H9 (cell line): Measurements from ENCODE around the gene UNC13C. TPM values are rescaled to one million over a fixed set of nuclear protein-coding genes. Genes with fewer than 3 reads are reported as not detected.

Experiments used
- DNase-seq: peaks from one replicate; pipeline ENCODE4 v3.0.0-alpha.2; 2017
- H2AFZ ChIP-seq: one replicate; pipeline ENCODE4 v1.6.1; 2013; ENCODE audit warnings: mild to moderate bottlenecking, low read length, control low read depth, moderate library complexity
- H2AK5ac ChIP-seq: 2 replicates; pipeline ENCODE4 v1.6.1; 2013; ENCODE audit warnings: low read length, control low read depth, mixed read lengths; ENCODE audit not compliant: insufficient read length
- H2BK120ac ChIP-seq: one replicate; pipeline ENCODE4 v1.6.1; 2013; ENCODE audit warnings: low read depth, mild to moderate bottlenecking, low read length, control low read depth, inconsistent platforms; ENCODE audit not compliant: poor library complexity, severe bottlenecking
- H2BK12ac ChIP-seq: 2 replicates; pipeline ENCODE4 v1.6.1; 2013; ENCODE audit warnings: low read length, control low read depth, mixed read lengths, low read depth; ENCODE audit not compliant: insufficient read length
- H2BK15ac ChIP-seq: 2 replicates; pipeline ENCODE4 v1.6.1; 2013; ENCODE audit warnings: low read depth, low read length, control low read depth
- H2BK20ac ChIP-seq: one replicate; pipeline ENCODE4 v1.6.1; 2013; ENCODE audit warnings: low read depth, mild to moderate bottlenecking, low read length, control low read depth, inconsistent platforms; ENCODE audit not compliant: poor library complexity, severe bottlenecking
- H2BK5ac ChIP-seq: 2 replicates; pipeline ENCODE4 v1.6.1; 2013; ENCODE audit warnings: low read length, control low read depth, mixed read lengths; ENCODE audit not compliant: insufficient read length
- H3K14ac ChIP-seq: 2 replicates; pipeline ENCODE4 v1.6.1; 2013; ENCODE audit warnings: low read length, control low read depth; ENCODE audit not compliant: insufficient read depth
- H3K18ac ChIP-seq: 2 replicates; pipeline ENCODE4 v1.6.1; 2013; ENCODE audit warnings: low read depth, mild to moderate bottlenecking, mixed read lengths, low read length, control low read depth; ENCODE audit not compliant: insufficient read length
- H3K23ac ChIP-seq: 2 replicates; pipeline ENCODE4 v1.6.1; 2013; ENCODE audit warnings: low read length, control low read depth, mixed read lengths, low read depth; ENCODE audit not compliant: insufficient read length
- H3K23me2 ChIP-seq: 2 replicates; pipeline ENCODE4 v1.6.1; 2013; ENCODE audit warnings: low read depth, mild to moderate bottlenecking, mixed read lengths, low read length, control low read depth; ENCODE audit not compliant: insufficient read length, poor library complexity, severe bottlenecking
- H3K27ac ChIP-seq: 2 replicates; pipeline ENCODE4 v1.5.1; 2013; ENCODE audit warnings: low read length, control low read depth, mixed read lengths, low read depth; ENCODE audit not compliant: insufficient read length
- H3K27me3 ChIP-seq: 2 replicates; pipeline ENCODE4 v1.6.1; 2013; ENCODE audit warnings: low read length, control low read depth, inconsistent platforms; ENCODE audit not compliant: insufficient read depth
- H3K4ac ChIP-seq: 2 replicates; pipeline ENCODE4 v1.6.1; 2013; ENCODE audit warnings: low read depth, mild to moderate bottlenecking, control low read depth, inconsistent platforms, low read length, moderate library complexity
- H3K4me1 ChIP-seq: 2 replicates; pipeline ENCODE4 v1.6.1; 2013; ENCODE audit warnings: low read length, control low read depth, inconsistent platforms; ENCODE audit not compliant: insufficient read depth
- H3K4me2 ChIP-seq: 2 replicates; pipeline ENCODE4 v1.6.1; 2013; ENCODE audit warnings: low read length, control low read depth, mixed read lengths; ENCODE audit not compliant: insufficient read length, insufficient read depth
- H3K56ac ChIP-seq: 2 replicates; pipeline ENCODE4 v1.6.1; 2013; ENCODE audit warnings: low read depth, mild to moderate bottlenecking, mixed read lengths, low read length, control low read depth; ENCODE audit not compliant: insufficient read length
- H3K79me1 ChIP-seq: 2 replicates; pipeline ENCODE4 v1.6.1; 2013; ENCODE audit warnings: low read depth, mild to moderate bottlenecking, moderate library complexity, low read length, control low read depth, inconsistent platforms; ENCODE audit not compliant: insufficient read depth, poor library complexity, severe bottlenecking
- H3K79me2 ChIP-seq: 2 replicates; pipeline ENCODE4 v1.6.1; 2013; ENCODE audit warnings: low read length, control low read depth, inconsistent platforms; ENCODE audit not compliant: insufficient read depth
- H3K9ac ChIP-seq: 2 replicates; pipeline ENCODE4 v1.6.1; 2013; ENCODE audit warnings: low read length, control low read depth, mixed read lengths; ENCODE audit not compliant: insufficient read length; ENCODE audit errors: extremely low read depth
- H3K9me3 ChIP-seq: one replicate; pipeline ENCODE4 v1.6.1; 2013; ENCODE audit warnings: low read depth, low read length, inconsistent platforms; ENCODE audit not compliant: control insufficient read depth
- H3T11ph ChIP-seq: one replicate; pipeline ENCODE4 v1.6.1; 2013; ENCODE audit warnings: mild to moderate bottlenecking, low read length, control low read depth, inconsistent platforms
- H4K20me1 ChIP-seq: one replicate; pipeline ENCODE4 v1.6.1; 2013; ENCODE audit not compliant: control insufficient read depth, insufficient read length, insufficient read depth
- H4K5ac ChIP-seq: 2 replicates; pipeline ENCODE4 v1.6.1; 2013; ENCODE audit warnings: low read depth, mild to moderate bottlenecking, mixed read lengths, low read length, control low read depth; ENCODE audit not compliant: insufficient read length
- H4K8ac ChIP-seq: replicated peaks from 2 replicates; pipeline ENCODE4 v1.6.1; 2013; ENCODE audit warnings: low read length, control low read depth, mixed read lengths, low read depth; ENCODE audit not compliant: insufficient read length
- H4K91ac ChIP-seq: 2 replicates; pipeline ENCODE4 v1.6.1; 2013; ENCODE audit warnings: low read depth, mild to moderate bottlenecking, moderate library complexity, mixed read lengths, low read length, control low read depth; ENCODE audit not compliant: insufficient read length
- H3K27ac Mint-ChIP-seq, 3 experiments: 2 replicates in 2 of 3; 3 replicates in 1 of 3; pipeline ENCODE4 v1.8.0; 2020 to 2021; ENCODE audit warnings: mixed read lengths in 3 of 3, mild to moderate bottlenecking in 1 of 3, moderate library complexity in 1 of 3
- H3K27me3 Mint-ChIP-seq: 2 replicates; pipeline ENCODE4 v1.8.0; 2021; ENCODE audit warnings: low read depth, mild to moderate bottlenecking, moderate library complexity, mixed read lengths
- H3K36me3 Mint-ChIP-seq, 3 experiments: 2 replicates in 2 of 3; 3 replicates in 1 of 3; pipeline ENCODE4 v1.8.0; 2020 to 2021; ENCODE audit warnings: low read depth in 3 of 3, mixed read lengths in 3 of 3; ENCODE audit not compliant: insufficient read depth in 1 of 3
- H3K4me1 Mint-ChIP-seq, 2 experiments: 2 replicates each; pipeline ENCODE4 v1.8.0; 2020; ENCODE audit warnings: mixed read lengths in 2 of 2
- H3K4me3 Mint-ChIP-seq, 2 experiments: 2 replicates in 1 of 2; 3 replicates in 1 of 2; pipeline ENCODE4 v1.8.0; 2020 to 2021; ENCODE audit warnings: mild to moderate bottlenecking in 2 of 2, mixed read lengths in 2 of 2, moderate library complexity in 1 of 2
- H3K9me3 Mint-ChIP-seq, 2 experiments: 2 replicates in 1 of 2; 3 replicates in 1 of 2; pipeline ENCODE4 v1.8.0; 2020; ENCODE audit warnings: mild to moderate bottlenecking in 2 of 2, mixed read lengths in 2 of 2, moderate library complexity in 1 of 2
- CTCF ChIP-seq: fragments of 200-600 bp; sonication (generic); conservative IDR thresholded peaks from 3 replicates; pipeline ENCODE4 v1.8.0; 2021; ENCODE audit warnings: antibody characterized with exemption, mild to moderate bottlenecking
- total RNA-seq: library from RNA; stranded (reverse); gene quantifications from 2 replicates; pipeline ENCODE4 v1.2.1, GENCODE V29; 2021

UNC13C gene
- total RNA-seq, 1 experiment from 2014 or later, result 0.02 TPM

GRCh38 chr15:54638666-54639065 is 660.4 kb downstream of the UNC13C start:
- H2BK120ac ChIP-seq, result no peak overlapping the region
- H3K4me3 Mint-ChIP-seq, result no peak overlapping the region
- no peak overlapping the region for H3K4ac ChIP-seq
- H3K79me1 ChIP-seq, result no peaks in the 10 kb centered on the region
- no peak overlapping the region for H2BK5ac ChIP-seq
- no peak overlapping the region for H2BK20ac ChIP-seq
- H3K9ac ChIP-seq, result no peak overlapping the region
- H3K4me1 Mint-ChIP-seq, result peaks cover 0 to 7% of the 10 kb centered on the region in 2 experiments; a peak in 1 of 4 replicates
- H4K20me1 ChIP-seq, result no peaks in the 10 kb centered on the region
- no peaks in the 10 kb centered on the region for H3K79me2 ChIP-seq
- H2BK12ac ChIP-seq, result no peak overlapping the region
- DNase-seq, result no peak
- peaks cover 4 to 5% of the 10 kb centered on the region in 2 experiments; a peak in 2 of 5 replicates for H3K9me3 Mint-ChIP-seq
- no peaks in the 10 kb centered on the region; the same call in 1 of the 2 replicates for H3K27me3 Mint-ChIP-seq
- no peak overlapping the region for H3K56ac ChIP-seq
- H3K27ac ChIP-seq, result no peak overlapping the region
- no peak overlapping the region for H3K14ac ChIP-seq
- H3K27ac Mint-ChIP-seq, result no peak overlapping the region
- H4K5ac ChIP-seq, result no peak overlapping the region
- H3K4me2 ChIP-seq, result no peak overlapping the region
- no peak overlapping the region for H3K23ac ChIP-seq
- H2AK5ac ChIP-seq, result no peak overlapping the region
- H3K23me2 ChIP-seq, result no peaks in the 10 kb centered on the region
- no peak overlapping the region for H3K18ac ChIP-seq
- no peaks in the 10 kb centered on the region for H3K27me3 ChIP-seq
- H4K91ac ChIP-seq, result no peak overlapping the region
- no peak overlapping the region for H2BK15ac ChIP-seq
- no peak for TF ChIP-seq CTCF
- no peak overlapping the region for H2AFZ ChIP-seq
- no peaks in the 10 kb centered on the region for H3K4me1 ChIP-seq
- H3T11ph ChIP-seq, result no peak overlapping the region
- no peaks in the 10 kb centered on the region for H3K9me3 ChIP-seq
- H3K36me3 Mint-ChIP-seq, result no peaks in the 10 kb centered on the region; a peak in 1 of 7 replicates
- no peak overlapping the region for H4K8ac ChIP-seq
